ENCODE measurements around the gene RNF212.
"Not testable (repeated sequence)": the region's sequence is repeated elsewhere in the genome, so short reads cannot be mapped to it uniquely, and the experiment has no call there.

RNF212 gene

GRCh38 chr4:1048773-1049590, 64.4 kb downstream of the RNF212 start:
- DNase-seq (ENCODE audit: low read depth) = no peak

- DNase-seq (ENCODE audit: low read depth) = no peak
Measured at GRCh38 chr4:1047976-1048772, 65.2 kb downstream of the RNF212 start.

- DNase-seq (ENCODE audit: low read depth) = no peak
Measured at GRCh38 chr4:1047106-1047975, 66.0 kb downstream of the RNF212 start.

GRCh38 chr4:1046581-1047011, 66.8 kb downstream of the RNF212 start:
- not testable (repeated sequence) for DNase-seq (ENCODE audit: low read depth)

GRCh38 chr4:1045595-1046201, 67.7 kb downstream of the RNF212 start:
- DNase-seq (ENCODE audit: low read depth) = no peak

- DNase-seq (ENCODE audit: low read depth) = no peak
Measured at GRCh38 chr4:1045193-1045594, 68.2 kb downstream of the RNF212 start.

GRCh38 chr4:1044469-1045192, 68.7 kb downstream of the RNF212 start:
- DNase-seq (ENCODE audit: low read depth) = no peak

GRCh38 chr4:1043651-1044468, 69.5 kb downstream of the RNF212 start:
- peak; percentile 9 for DNase-seq (ENCODE audit: low read depth)

- no peak for DNase-seq (ENCODE audit: low read depth)
Measured at GRCh38 chr4:1043162-1043561, 70.2 kb downstream of the RNF212 start.

GRCh38 chr4:1042352-1043055, 70.9 kb downstream of the RNF212 start:
- no peak for DNase-seq (ENCODE audit: low read depth)

- DNase-seq (ENCODE audit: low read depth) = no peak
Measured at GRCh38 chr4:1041936-1042330, 71.4 kb downstream of the RNF212 start.

- DNase-seq (ENCODE audit: low read depth) = no peak
Measured at GRCh38 chr4:1041147-1041935, 72.0 kb downstream of the RNF212 start.

- no peak for DNase-seq (ENCODE audit: low read depth)
Measured at GRCh38 chr4:1040344-1041146, 72.8 kb downstream of the RNF212 start.

- DNase-seq (ENCODE audit: low read depth) = no peak
Measured at GRCh38 chr4:1039493-1040343, 73.6 kb downstream of the RNF212 start.

- no peak for DNase-seq (ENCODE audit: low read depth)
Measured at GRCh38 chr4:1038948-1039492, 74.3 kb downstream of the RNF212 start.

GRCh38 chr4:1036976-1037810, 76.2 kb downstream of the RNF212 start:
- DNase-seq (ENCODE audit: low read depth) = no peak

All from activated gamma-delta T cell treated with anti-CD3 and anti-CD28 coated beads, Interleukin-2, amount 50 U/mL, for 16 hours (primary cell).